Peyer's patch (tissue), 4 donors: ENCODE measurements around the gene SUDS3. TPM values are rescaled to one million over a fixed set of nuclear protein-coding genes. Genes with fewer than 3 reads are reported as not detected.

Experiments used
- DNase-seq, 3 donors: peaks; one replicate each; pipeline ENCODE4 v3.0.0-alpha.2; 2017 to 2019
- H3K27ac ChIP-seq, 4 donors: fragments of 200-600 bp; sonication (generic); one replicate each; pipeline ENCODE4 v1.5.1; 2016 to 2019
- H3K27me3 ChIP-seq, 2 donors: fragments of 200-600 bp; sonication (generic); one replicate each; pipeline ENCODE4 v1.5.1; 2019
- H3K36me3 ChIP-seq, 3 donors: fragments of 200-600 bp; sonication (generic); one replicate each; pipeline ENCODE4 v1.5.1; 2016 to 2019
- H3K4me1 ChIP-seq, 4 donors: fragments of 200-600 bp; sonication (generic); one replicate each; pipeline ENCODE4 v1.5.1; 2016 to 2019
- H3K4me3 ChIP-seq, 4 donors: fragments of 200-600 bp; sonication (generic); 1 replicate in 3 of 4; 2 replicates in 1 of 4; pipeline ENCODE4 v1.5.1; 2016 to 2019; ENCODE audit warnings: mild to moderate bottlenecking in 1 of 4
- H3K9me3 ChIP-seq, 4 donors: fragments of 200-600 bp; sonication (generic); one replicate each; pipeline ENCODE4 v1.5.1; 2016 to 2019; ENCODE audit warnings: mild to moderate bottlenecking in 1 of 4
- POLR2A ChIP-seq, 2 donors: fragments of 450-650 bp; IDR thresholded peaks; one replicate each; pipeline ENCODE4 v1.5.1; 2017; ENCODE audit warnings: antibody characterized with exemption in 2 of 2, mild to moderate bottlenecking in 2 of 2, moderate library complexity in 2 of 2
- total RNA-seq, 4 donors: library from RNA; depleted of rRNA; stranded (reverse); fragments of >200 nt; gene quantifications; one replicate each; pipeline ENCODE4 v1.1.0, GENCODE V29; 2016
- TF ChIP-seq, protein P1 (sequence below), 6 experiments: fragments of 450-650 bp in 4 of 6; fragments of 200-600 bp in 2 of 6; sonication (generic) in 1 of 6; IDR thresholded peaks; one replicate each; pipeline ENCODE4 v1.5.1; 2017 to 2019; ENCODE audit warnings: antibody characterized with exemption in 6 of 6, mild to moderate bottlenecking in 3 of 6, moderate library complexity in 1 of 6

The SUDS3 gene
- total RNA-seq, 4 donors from 2014 or later = 39.2 to 86.7 (median 66.1) TPM

DNA sequence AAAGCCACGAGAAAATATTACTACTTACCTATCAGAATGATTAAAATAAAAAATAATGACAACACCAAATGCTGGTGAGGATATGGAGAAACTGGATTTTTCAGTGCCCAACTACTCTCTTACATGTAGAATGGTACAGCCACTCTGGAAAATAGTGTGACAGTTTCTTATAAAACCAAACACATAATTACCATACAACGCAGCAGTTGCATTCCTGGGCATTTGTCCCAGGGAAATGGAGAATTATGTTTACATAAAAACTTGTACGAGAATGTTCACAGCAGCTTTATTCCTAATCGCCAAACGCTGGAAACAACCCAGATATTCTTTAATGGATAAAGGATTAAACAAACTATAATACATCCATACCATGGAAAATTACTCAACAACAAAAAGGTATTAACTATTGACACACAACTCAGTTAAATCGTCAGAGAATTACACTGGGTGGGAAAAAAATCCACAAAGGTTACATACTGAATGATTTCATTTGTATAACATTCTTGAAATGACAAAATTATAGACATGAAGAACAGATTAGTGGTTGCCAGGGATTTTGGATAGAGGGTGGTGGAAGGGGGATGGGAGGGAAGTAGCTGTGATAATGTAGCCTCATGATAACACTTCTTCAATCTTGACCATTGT is 39.0 kb upstream of the SUDS3 start:
- Histone ChIP-seq H3K27ac (no peak overlapping the region), H3K4me3 (no peak overlapping the region), H3K9me3 (no peaks in the 10 kb centered on the region), H3K36me3 (no peaks in the 10 kb centered on the region), H3K4me1 (no peaks in the 10 kb centered on the region), H3K27me3 (no peaks in the 10 kb centered on the region)
- TF ChIP-seq, protein P1, sequence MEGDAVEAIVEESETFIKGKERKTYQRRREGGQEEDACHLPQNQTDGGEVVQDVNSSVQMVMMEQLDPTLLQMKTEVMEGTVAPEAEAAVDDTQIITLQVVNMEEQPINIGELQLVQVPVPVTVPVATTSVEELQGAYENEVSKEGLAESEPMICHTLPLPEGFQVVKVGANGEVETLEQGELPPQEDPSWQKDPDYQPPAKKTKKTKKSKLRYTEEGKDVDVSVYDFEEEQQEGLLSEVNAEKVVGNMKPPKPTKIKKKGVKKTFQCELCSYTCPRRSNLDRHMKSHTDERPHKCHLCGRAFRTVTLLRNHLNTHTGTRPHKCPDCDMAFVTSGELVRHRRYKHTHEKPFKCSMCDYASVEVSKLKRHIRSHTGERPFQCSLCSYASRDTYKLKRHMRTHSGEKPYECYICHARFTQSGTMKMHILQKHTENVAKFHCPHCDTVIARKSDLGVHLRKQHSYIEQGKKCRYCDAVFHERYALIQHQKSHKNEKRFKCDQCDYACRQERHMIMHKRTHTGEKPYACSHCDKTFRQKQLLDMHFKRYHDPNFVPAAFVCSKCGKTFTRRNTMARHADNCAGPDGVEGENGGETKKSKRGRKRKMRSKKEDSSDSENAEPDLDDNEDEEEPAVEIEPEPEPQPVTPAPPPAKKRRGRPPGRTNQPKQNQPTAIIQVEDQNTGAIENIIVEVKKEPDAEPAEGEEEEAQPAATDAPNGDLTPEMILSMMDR (IDR thresholded peaks at IDR 0.05) = no peak
- no peak for TF ChIP-seq POLR2A (IDR thresholded peaks at IDR 0.05)
- DNase-seq = no peak

DNA sequence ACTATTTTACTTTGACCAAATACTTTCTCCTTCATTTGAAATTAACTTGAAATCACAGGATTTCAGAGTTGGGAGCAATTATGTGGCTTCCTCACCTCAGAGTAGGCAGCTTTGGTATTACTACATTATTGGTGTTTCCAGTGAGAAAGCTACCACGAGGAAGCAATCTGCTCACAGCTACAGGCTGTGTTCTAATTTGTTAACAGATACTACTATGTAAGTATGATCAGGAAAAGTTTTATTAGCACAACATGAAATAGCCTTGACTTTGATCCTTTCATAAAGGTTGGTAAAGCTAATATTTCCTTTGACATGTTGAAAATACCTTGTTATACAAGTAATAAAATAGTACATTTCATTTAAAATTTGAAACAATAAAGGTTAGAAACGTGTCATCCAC is 34.3 kb upstream of the SUDS3 start:
- TF ChIP-seq, protein P1 (IDR thresholded peaks at IDR 0.05) = no peak
- TF ChIP-seq POLR2A (IDR thresholded peaks at IDR 0.05) = no peak
- Histone ChIP-seq H3K27me3 (no peaks in the 10 kb centered on the region), H3K9me3 (no peaks in the 10 kb centered on the region), H3K4me3 (no peak overlapping the region), H3K27ac (no peak overlapping the region), H3K36me3 (no peaks in the 10 kb centered on the region), H3K4me1 (peaks cover 0 to 6% (median 0%) of the 10 kb centered on the region in 4 donors)
- no peak for DNase-seq

DNA sequence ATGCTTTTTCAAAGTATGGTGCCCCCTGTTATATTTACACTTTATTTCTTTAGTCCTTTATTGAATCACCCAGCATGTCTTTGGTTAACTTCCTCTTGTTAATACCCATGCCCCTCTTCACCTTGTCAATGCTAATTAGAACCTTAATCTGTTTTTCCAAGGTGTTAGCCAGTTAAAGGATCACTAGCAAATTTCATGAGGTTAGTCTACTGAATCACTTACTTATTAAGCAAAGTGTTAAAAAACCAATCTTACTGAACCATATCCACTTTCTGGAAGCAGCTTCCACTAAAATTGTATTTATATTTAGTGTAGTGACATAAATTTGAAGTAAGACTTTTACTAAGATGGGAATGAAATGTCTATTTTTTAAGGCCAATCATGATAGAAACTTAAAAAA is 31.5 kb upstream of the SUDS3 start:
- peaks cover 0 to 21% (median 0%) of the 10 kb centered on the region in 4 donors for H3K4me1 ChIP-seq
- H3K27me3 ChIP-seq = no peaks in the 10 kb centered on the region
- H3K9me3 ChIP-seq = no peaks in the 10 kb centered on the region
- TF ChIP-seq, protein P1 (IDR thresholded peaks at IDR 0.05) = no peak
- TF ChIP-seq POLR2A (IDR thresholded peaks at IDR 0.05) = no peak
- no peak overlapping the region for H3K4me3 ChIP-seq
- H3K36me3 ChIP-seq = no peaks in the 10 kb centered on the region
- H3K27ac ChIP-seq = no peak overlapping the region
- DNase-seq = no peak

DNA sequence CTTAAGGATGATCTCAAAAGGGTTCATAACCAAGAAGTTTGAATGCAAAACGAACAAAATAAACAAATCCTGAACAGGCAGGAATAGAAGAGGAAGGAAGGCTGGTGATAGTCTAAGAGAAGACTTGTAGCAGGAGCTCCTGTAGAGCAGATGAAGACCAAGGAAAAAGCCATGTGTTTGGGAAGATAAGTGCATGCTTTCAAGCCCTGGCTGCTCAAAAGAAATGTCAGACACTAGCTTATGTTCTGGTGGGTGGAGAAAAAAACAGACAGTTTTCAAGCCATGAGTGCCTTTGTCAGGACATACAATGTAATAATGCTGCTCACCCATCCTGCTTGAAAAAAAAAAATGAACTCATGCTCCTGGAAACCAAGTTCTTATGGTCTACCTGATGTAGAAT is 31.0 kb upstream of the SUDS3 start:
- H3K9me3 ChIP-seq = no peaks in the 10 kb centered on the region
- no peak for TF ChIP-seq POLR2A (IDR thresholded peaks at IDR 0.05)
- TF ChIP-seq, protein P1 (IDR thresholded peaks at IDR 0.05) = no peak
- DNase-seq = no peak
- H3K27ac ChIP-seq = no peak overlapping the region
- H3K36me3 ChIP-seq = no peaks in the 10 kb centered on the region
- H3K4me3 ChIP-seq = no peak overlapping the region
- H3K27me3 ChIP-seq = no peaks in the 10 kb centered on the region
- H3K4me1 ChIP-seq = peaks cover 0 to 21% (median 0%) of the 10 kb centered on the region in 4 donors

DNA sequence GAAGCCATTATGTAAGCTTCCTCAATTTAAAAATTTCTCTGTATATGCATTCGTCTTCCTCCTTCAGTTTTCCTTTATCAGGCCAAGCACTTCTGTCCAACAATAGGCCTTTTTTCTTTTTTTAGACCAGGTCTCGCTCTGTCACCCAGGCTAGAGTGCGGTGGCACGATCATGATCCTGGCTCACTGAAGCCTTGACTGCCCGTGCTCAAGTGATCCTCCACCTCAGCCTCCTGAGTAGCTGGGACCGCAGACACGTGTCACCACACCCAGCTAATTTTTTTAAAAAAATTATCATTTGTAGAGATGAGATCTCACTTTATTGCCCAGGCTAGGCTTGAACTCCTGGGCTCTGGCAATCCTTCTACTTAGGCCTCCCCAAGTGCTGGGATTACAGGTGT is 29.5 kb upstream of the SUDS3 start:
- peak in 1 of 3 donors; percentile 48 for DNase-seq
- Histone ChIP-seq H3K4me3 (no peak overlapping the region), H3K36me3 (no peaks in the 10 kb centered on the region), H3K9me3 (no peaks in the 10 kb centered on the region), H3K4me1 (peaks cover 0 to 21% (median 0%) of the 10 kb centered on the region in 4 donors), H3K27me3 (no peaks in the 10 kb centered on the region), H3K27ac (peak overlapping the region in 1 of 4 donors; percentile 4)
- no peak for TF ChIP-seq POLR2A (IDR thresholded peaks at IDR 0.05)
- TF ChIP-seq, protein P1 (IDR thresholded peaks at IDR 0.05) = no peak
